NK-92 treated with Interleukin-12 subunit alpha and Interleukin-12 subunit beta, amount 100 ng/mL, for 24 hours (cell line): ENCODE data around the gene SORBS1.

Source experiments
- DNase-seq: peaks from one replicate; lab custom pipeline; 2025; lab: John Stamatoyannopoulos, UW

The SORBS1 gene

DNA sequence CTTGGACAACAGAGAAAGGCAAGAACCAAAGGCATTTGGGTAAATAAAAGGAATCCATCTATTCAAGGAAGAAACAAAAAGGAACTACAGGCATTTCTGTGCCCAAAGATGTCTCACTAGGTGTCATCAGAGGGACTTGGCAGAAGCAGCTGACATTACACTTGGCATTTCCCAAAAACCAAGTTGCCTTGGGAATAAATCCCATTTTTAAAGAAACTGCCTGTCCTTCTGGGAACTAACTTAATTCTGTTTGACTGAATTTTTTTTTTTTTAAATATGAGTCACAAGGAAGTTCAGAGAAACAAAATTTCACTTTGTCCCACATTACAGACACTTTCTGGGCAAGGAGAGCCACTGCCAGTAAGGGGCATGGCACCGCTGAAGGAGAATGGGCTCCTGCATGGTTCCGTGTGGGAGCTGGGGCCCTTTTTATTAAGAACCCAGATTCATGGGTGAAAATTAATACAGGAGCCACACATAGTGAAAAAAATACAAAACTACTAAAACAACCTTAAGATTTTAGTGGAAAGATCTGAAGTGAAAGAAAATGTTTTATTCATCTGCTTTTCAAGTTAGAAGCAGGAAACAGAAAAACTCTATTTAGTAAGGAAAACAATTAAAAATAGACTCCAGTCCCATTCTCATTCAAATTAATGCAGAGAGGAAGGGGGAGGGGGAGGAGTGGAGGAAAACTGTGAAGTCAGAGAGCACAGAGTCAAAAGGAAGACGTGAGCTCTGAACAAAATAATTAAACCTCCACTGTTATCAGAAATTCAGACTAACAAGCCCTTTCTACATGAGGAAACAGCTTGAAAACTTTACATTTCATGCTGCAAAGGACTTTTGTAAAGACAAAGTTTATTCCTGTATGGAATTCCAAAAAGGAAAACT, 151.9 kb downstream of the SORBS1 start:
- DNase-seq, result no peak

DNA sequence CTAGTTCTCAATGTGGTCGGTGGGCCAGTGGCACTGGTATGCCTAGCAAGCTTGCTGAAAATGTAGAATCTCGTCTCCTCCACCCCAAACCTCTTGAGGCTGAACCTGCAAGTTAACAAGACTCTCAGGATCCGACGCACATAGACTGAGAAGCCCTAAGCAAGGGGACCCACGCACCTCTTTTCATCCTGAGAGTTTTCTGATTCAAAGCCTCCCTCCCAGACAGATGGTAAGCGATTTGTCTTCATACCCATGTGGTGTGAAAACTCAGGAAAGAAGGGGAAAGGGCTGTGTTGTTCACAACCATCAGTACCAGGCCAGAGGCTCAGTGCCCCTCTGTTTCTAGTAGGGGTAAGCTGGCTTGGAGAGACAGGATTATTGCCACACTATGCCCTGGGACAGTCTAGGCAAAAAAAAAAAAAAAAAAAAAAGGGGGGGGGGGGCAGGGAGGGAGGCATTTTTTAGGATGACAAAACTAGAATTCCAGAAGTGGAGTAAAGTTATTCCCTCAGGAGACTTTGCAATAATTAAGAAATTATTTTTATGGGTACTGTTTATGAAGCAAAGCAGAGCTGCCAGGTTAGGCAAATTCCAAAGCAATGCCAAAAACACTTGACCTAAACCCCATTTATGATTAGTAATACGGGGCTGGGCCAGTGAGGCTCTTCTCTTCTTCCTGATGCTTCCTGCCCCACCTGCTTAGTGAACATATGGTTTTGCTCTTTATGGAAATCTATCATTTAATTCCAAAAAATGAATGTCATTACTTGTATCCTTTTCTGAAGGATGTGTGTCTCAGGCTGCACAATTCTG, 152.8 kb downstream of the SORBS1 start:
- DNase-seq, result no peak

DNA sequence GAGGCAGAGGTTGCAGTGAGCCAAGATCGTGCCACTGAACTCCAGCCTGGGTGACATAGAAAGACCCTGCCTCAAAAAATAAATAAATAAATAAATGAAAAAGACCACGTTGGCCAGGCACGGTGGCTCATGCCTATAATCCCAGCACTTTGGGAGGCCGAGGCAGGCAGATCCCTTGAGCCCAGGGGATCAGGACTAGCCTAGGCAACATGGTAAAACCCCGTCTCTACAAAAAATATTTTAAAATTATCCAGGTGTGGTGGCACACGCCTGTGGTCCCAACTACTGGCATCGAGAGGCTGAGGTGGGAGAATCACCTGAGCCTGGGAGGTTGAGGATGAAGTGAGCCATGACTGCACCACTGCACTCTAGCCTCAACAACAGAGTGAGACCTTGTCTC, 153.6 kb downstream of the SORBS1 start:
- DNase-seq, result no peak

DNA sequence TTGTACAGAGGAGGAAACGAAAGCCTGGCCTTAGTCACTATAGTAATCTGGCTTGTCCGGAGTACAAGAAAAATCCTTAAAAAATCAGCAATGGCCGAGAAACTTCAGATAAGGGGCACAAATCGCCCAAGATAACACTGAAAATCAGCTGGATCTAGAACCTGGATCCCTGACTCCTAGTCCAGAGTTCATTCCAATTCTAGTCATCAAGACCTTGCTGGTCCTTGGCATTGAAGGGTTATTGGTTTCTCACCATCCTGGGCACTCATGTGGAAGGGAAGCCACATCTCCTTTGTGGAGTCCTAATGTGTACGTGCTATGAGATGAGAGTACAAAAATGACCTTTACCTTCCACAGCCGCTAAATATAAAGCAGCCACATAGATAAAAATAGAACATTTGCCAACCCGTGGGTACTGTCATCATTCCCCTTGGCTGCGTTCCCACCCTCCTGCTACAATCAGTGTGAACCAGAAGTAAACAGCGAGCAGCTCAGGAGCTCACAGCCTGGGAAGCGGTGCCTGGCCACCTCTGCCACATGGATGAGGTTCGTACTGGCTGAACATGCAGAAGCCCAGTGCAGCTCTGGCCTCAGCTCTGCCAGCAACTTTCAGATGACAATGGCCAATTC, 154.4 kb downstream of the SORBS1 start:
- DNase-seq, result no peak

DNA sequence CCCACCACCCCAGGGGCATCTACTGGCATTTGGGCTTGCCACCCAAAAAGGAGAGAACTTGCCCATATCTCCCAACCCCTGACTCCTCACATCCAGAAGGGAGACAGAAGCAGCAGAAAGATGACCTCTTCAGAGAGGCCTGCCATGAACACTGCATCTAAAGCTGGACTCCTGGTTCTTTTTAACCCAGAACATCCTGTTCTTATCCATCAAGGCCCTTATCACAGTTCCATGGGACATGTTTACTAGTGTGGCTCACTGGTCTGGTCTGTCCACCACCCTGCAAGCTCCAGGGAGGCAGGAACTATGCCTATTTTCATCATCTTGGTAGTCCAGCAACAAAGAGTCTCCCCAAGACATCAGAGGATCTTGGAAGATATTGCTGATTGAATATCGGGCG, 155.5 kb downstream of the SORBS1 start:
- no peak for DNase-seq

DNA sequence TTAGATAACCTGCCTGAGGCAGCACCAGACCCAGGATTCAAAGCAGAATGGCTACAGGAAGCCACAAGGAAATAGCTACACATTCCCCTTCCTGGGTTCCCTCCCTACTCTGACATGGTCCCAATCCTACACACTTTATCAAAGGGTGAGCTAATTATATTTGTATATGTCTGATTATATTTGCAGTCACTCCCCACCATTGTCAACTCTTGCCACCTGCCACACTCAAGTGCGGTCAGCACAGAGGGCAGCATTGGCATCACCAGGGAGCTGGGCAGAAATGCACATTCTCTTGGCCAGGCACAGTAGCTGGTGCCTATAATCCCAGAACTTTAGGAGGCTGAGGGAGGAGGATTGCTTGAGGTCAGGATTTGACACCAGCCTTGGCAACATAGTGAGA, 156.3 kb downstream of the SORBS1 start:
- DNase-seq, result no peak

DNA sequence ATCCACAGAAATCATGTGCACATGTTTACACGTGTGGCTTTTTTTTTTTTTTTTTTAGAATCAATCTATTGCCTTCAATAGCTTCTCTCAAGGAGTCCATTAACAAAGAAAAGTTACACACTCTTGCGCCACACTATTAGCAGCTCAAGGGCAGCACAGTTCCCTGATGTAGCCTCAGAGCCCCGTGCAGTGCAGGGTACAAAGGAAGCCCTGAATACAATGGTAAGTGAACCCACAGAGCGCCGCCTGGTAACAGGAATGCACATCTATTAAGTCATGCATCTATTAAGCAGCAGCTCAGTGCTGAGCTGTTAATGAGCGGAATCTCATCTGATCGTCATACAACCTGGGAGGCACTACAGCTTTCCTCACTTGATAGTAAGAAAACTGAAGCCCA, 156.7 kb downstream of the SORBS1 start:
- DNase-seq, result no peak

DNA sequence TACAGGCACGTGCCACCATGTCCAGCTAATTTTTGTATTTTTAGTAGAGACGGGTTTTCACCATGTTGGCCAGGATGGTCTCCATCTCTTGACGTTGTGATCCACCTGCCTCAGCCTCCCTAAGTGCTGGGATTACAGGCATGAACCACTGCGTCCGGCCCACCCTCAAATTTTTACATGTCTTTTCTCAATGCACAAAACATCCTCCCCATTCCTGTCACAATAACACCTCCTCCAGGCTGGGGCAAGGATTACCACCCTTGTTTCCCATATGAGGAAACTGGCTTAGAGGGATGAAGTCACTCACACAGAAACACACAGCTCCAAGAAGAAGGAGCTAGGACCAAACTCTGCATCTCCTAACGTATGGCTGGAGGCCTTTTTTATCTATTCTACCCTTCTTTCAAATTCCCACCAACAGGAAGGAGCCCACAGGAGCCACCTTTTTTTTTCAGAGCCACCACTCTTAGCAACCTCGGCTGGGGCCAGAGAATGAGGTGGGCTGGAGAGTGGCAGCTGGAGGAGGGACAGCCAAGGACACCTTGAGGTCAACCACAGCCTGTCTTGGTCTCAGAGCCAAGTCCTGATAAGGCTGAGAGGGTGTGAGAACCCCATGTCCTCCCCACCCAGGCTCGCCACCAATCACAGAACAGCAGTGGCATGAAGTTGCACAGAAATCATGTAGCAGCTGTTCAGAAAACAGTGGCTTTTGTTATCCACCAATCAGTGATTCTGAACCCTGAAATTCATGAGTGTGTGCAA, 157.3 kb downstream of the SORBS1 start:
- DNase-seq, result no peak

DNA sequence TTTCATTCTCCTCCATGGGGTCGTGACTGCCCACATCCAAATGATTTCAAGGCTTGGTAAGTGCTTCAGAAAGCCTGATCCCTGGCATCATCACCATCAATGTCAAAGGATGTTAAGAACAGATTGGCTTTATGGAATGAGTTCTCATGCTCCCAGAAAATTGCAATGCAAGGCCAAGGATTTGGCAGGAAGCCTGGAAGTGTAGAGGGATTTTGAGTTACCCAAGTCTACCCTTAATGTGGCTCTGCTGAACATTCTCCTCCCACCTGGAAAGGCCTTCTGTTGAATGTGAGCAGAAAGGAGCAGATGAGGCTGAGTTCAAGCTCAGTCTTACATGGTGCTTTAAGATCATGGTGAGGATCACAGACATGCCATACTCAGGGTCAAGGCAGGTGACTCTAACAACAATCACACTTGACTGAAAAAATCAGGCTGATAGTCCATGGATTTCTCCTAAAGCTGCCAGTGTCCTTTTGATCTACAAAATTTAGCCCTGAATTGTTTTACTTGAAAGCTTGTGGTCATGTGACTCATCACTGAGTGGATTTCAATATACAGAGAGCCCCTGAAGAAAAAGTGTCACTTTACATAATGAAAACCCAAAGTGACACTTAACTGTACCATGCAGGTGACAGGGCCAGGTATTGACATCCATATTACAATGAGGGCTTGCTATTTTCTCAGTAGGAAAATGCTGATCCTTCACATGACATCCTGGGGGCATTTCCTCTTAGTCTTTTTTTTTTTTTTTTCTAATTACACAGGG, 159.3 kb downstream of the SORBS1 start:
- no peak for DNase-seq

DNA sequence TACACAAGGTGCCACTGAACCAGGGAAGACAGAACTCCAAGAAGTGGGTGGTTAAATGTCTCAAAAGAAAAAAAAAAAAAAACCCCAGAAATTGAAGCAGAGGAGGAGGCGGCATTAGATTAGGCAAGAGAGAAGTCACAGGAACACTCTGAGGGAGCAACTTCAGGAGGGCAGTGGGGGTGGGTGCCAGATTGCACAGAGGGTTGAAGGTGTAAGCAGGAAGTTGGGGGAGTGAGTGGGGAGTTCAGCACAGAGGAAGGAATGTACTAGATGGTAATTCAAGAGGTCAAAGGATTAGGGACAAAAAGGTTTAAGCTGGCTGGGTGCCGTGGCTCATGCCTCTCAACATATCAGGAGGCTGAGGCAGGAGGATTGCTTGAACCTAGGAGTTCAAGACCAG, 160.4 kb downstream of the SORBS1 start:
- no peak for DNase-seq

DNA sequence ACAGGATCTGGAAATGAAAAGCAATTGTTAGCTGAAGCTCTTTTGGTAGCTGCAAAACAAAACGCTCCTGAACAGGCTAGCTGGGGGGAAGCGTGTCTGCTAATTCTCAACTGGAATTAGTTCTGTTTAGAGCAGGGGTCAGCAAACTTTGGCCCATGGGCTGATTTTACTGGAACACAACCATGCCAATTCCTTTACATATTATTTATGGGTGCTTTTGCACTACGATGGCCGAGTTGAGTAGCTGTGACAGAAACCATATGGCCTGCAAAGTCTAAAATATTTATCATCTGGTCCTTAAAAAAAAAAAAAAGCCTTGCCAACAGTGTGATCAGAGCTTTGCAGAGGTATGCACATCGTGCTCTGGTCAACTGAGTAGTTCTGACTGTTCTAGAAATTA, 162.0 kb downstream of the SORBS1 start:
- no peak for DNase-seq

DNA sequence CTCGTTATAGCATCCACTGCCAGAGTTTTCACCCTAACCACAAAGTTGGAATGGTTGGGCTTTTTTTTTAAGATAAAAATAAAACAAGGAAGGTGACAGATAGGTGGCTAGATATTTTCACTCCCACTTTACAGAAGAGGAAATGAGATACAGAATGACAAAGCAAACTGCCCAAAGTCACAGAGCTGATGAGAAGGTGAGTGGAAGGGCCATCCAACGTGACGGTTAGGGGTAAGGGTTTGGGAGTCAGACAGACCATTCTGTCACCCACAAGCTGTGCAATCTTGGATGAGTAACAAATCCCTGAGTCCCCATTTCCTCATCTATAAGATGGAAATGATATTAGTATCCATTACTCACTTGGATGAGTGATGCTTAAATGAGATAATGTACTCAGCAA, 163.4 kb downstream of the SORBS1 start:
- DNase-seq, result no peak

DNA sequence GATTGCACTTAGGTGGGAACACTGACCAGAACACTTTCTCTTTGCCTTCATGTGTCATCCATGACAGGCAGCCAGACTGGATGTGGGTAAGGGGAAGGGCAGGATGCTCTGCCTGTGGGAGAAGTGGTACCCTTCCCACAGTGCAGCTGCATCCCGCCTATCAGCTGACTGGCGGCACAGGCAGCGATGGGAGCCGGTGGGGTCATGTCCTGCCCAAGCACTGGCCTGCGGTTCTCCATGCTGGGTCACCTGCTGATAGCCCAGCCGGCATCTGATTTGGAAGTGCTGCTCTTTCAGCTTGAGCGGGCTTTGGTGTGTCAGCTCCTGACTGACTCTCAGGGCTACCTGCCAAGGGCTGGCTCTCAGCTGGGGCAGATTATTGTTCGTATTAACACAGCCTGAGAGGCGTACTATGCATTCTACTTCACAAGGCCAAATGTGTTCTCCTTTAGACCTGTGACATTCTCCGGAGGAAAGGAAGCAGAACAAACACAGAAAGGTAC, 165.2 kb downstream of the SORBS1 start:
- no peak for DNase-seq

DNA sequence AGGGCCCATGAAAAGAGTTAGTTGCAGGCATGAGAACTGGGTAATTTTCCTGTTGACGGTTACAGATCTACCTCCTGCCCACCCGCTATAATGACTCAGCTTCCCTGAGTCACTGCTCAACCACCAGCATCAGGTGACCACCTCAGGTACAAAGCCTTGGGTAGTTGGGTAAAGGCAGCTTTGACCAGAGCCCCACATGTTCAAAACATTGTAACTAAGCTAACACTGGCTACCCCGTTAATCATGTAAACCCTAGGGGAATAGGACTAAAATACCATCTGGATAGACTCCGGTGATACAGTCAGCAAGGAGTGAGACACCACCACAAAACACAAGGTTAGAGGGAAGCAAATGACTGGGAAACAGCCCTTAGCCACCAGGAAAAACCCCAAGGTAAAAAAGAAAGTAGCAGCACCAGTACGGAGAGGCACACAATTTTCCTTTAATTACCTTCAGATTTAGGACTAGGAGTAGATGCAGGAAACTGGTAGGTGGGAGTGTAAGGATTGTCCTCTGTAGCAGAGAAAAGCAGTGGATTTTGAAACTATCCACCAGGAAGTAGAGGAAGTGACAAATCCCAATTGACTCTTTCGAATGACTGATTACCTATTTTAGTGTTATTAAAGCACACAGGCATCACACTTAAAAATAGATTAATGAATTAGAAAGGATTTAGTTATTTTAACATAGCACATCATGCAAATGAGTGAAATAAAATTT, 166.8 kb downstream of the SORBS1 start:
- DNase-seq, result peak; percentile 3

DNA sequence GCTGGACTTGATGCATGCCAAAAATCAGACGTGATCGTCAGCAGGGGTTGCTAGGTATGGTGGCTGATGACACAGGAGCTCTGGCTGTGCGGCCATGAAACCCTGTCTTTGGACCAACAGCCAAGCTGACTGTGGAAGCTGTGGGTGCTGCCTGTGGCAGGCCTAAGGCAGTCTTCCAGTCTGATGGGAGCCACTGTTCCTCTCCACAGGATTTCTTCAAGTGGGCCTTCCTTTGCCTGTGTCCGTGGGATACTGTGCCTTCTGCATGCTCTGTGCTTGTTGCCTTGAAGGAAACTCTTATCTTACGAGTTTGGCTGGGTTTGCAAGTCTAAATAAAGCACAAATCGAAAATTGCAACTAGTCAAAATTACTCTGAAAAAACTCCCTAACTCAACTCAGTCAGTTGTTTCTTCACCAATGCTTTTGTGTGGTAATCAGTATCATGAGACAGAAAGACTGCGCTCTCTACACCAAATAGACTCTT, 168.4 kb downstream of the SORBS1 start:
- no peak for DNase-seq

DNA sequence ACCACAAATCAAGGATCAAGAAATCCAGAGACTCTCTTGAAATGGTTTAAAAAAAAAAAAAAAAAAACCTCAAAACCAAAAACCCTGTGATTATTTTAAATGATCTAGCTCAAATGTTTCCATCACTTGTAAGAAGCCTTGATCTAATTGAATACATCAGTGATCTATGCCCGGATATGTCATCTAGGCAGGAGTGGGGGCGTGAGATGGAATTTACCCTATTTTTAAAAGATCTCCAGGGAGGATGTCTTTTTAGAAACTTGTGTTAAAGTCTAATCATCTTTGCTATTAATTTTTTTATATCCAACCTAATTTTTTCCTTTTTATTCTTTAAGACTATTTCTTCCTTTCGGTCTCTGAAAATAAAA, 169.0 kb downstream of the SORBS1 start:
- DNase-seq, result no peak

DNA sequence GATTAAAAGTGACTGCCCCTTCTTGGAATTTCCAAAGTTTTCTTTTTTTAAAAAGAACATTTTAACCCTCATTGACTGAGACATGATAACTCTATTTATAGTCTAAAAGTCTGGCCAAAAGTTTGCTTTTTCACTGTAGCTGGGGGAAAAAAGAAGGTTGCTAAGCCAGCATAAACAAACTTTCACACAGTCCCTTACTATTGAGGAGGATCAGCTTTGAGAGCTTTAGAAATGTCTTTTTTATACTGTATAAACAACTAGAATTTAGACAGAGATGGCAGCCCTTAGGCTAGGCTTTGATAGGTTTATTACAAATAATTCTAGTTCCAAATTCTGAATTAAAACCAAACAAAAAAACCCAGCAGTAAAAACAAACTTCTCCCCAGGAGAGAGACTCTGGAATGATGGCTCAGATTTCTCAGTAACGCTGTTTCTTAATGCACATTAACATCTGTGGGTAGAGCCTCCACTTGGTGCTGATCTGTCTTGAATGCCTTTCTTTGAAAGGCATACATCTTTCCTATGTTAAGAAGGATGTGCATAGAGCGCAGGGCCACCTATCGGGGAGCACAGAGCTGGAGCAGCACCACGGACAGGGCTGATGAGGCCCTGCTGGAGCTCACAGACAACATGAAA, 169.5 kb downstream of the SORBS1 start:
- no peak for DNase-seq

DNA sequence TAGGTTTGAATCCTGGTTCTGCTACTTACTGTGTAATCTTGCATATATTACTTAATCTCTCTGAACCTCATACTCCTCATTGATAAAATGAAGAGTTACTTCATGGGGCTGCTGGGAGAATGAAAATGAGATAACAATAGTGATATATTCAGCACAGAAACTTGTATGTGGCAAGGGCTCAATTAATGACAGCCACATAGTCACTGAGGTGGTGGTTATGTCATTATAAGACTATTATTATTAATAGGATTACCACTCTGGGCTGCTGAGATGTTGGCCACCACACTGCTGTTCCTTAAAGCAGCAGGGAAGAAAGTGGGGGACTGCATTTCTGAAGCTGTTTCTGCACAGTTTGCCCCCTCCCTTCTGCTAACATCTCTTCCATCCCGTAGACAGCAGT, 170.0 kb downstream of the SORBS1 start:
- DNase-seq, result no peak

DNA sequence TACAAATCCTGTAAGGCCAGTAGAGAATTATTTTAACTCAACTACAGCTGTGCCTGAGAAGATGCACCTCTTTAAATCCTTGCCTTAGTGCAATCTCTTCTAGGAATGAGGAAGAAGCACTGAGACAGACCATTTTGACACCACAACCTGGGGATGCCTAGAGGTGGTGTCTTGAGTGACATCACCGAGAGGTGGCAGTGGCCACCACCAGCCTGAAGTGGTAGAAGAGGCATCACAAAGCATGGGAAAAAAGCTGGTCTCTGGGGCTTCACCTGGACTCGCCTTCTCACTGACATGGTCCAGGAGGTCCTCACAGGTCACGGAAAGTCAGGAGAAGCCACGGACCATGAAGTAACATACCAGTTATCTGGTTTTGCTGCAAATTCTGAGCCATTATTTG, 171.2 kb downstream of the SORBS1 start:
- no peak for DNase-seq

DNA sequence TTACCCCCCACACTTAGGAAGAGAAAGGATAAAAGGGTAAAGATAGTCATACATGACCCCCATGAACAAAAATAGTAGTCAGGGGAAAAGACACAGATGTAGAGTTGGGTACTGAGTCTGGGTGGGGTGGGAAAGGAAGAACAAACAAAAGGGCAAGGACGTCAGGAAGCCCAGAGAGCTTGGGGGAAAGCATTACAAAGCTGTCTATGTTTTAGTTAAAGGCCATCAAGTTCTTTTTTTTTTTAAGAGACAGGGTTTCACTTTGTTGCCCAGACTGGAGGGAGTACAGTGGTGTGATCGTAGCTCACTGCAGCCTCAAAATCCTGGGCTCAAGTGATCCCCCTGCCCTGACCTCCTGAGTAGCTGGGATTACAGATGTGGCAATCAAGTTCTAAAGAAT, 172.0 kb downstream of the SORBS1 start:
- no peak for DNase-seq
